ENCODE data around the gene B3GALT6. TPM values are rescaled to one million over a fixed set of nuclear protein-coding genes. Genes with fewer than 3 reads are reported as not detected.
A peak's percentile ranks its signal among the peaks of the same experiment; 100 is the strongest.

The B3GALT6 gene
- total and polyA plus RNA-seq, 2 donors (not counting 1 experiment from before 2014, with no cell fraction given) = 17.9 to 19.3 TPM

GRCh38 chr1:1231400-1232207 is 433 bp upstream of the B3GALT6 start, which contains the start of gene SDF4:
Gene SDF4 (minus strand): TSS chr1:1232001. CDS start chr1:1228772, 3,229 bp downstream.
- H3K4me2 ChIP-seq (ENCODE audit: extremely low read depth, insufficient read depth, low read length) = peak within 1 kb of the TSS; percentile 88

DNA sequence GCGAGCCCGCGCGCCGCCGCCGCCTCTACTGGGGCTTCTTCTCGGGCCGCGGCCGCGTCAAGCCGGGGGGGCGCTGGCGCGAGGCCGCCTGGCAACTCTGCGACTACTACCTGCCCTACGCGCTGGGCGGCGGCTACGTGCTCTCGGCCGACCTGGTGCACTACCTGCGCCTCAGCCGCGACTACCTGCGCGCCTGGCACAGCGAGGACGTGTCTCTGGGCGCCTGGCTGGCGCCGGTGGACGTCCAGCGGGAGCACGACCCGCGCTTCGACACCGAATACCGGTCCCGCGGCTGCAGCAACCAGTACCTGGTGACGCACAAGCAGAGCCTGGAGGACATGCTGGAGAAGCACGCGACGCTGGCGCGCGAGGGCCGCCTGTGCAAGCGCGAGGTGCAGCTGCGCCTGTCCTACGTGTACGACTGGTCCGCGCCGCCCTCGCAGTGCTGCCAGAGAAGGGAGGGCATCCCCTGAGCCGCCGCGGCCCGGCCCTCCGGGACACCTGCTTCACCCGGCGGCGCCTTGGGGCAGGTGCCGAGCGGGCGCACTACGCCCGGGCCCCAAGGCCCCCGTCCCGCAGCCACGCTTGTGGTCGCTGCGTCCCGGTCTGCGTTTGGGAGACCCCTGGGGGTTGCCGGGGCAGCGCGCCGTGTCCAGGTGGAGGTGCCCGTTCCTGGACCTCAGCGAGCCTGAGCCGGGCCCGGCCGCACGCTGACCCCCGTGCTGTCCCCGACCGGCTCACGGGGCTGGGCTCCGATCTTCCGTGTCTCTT is 944 bp downstream of the B3GALT6 start:
- no peaks in the 10 kb centered on the region for H4K20me1 ChIP-seq (ENCODE audit: control insufficient read depth, extremely low read depth, insufficient read depth, low read length)

More at GRCh38 chr1:1231400-1232207, 433 bp upstream of the B3GALT6 start, which contains the start of gene SDF4:
- Histone ChIP-seq H2AFZ (ENCODE audit: low read length) (peak within 1 kb of the TSS; percentile 33), H3K4me1 (ENCODE audit: control insufficient read depth, extremely low read depth, insufficient read depth, low read length) (peaks cover 7% of the 10 kb centered on the region), H4K20me1 (ENCODE audit: control insufficient read depth, extremely low read depth, insufficient read depth, low read length) (no peaks in the 10 kb centered on the region), H3K36me3 (ENCODE audit: control insufficient read depth, insufficient read depth, low read length) (peaks cover 23% of the 10 kb centered on the region), H3K27me3 (ENCODE audit: control insufficient read depth, insufficient read depth, low read length) (no peaks in the 10 kb centered on the region), H3K27ac (ENCODE audit: insufficient read depth, low read length) (peak within 1 kb of the TSS; percentile 91), H3K9me3 (ENCODE audit: control insufficient read depth, insufficient read depth, low read depth, low read length) (no peaks in the 10 kb centered on the region), H3K4me3 (replicated peaks in 1 of 4; ENCODE audit: control extremely low read depth in 1 of 4, insufficient read depth in 1 of 4, low read depth in 3 of 4, low read length in 4 of 4) (peak within 1 kb of the TSS; percentile 67 to 86 (median 78)), H3K79me2 (ENCODE audit: control insufficient read depth, insufficient read depth, low read length) (peaks cover 61% of the 10 kb centered on the region), H3K9ac (ENCODE audit: insufficient read depth, low read length) (peak within 1 kb of the TSS; percentile 96)
- DNase-seq (ENCODE audit: low read depth in 2 of 2) = peak; percentile 95 to 97
- TF ChIP-seq, protein P1, sequence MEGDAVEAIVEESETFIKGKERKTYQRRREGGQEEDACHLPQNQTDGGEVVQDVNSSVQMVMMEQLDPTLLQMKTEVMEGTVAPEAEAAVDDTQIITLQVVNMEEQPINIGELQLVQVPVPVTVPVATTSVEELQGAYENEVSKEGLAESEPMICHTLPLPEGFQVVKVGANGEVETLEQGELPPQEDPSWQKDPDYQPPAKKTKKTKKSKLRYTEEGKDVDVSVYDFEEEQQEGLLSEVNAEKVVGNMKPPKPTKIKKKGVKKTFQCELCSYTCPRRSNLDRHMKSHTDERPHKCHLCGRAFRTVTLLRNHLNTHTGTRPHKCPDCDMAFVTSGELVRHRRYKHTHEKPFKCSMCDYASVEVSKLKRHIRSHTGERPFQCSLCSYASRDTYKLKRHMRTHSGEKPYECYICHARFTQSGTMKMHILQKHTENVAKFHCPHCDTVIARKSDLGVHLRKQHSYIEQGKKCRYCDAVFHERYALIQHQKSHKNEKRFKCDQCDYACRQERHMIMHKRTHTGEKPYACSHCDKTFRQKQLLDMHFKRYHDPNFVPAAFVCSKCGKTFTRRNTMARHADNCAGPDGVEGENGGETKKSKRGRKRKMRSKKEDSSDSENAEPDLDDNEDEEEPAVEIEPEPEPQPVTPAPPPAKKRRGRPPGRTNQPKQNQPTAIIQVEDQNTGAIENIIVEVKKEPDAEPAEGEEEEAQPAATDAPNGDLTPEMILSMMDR (conservative IDR thresholded peaks at IDR 0.05 in 1 of 2, IDR thresholded peaks at IDR 0.05 in 1 of 2; ENCODE audit: low read depth in 1 of 2, low read length in 2 of 2) = no peak
- no peak for TF ChIP-seq EZH2 (IDR thresholded peaks at IDR 0.05; ENCODE audit: low read length, missing control alignments)

More for the DNA sequence above, 944 bp downstream of the B3GALT6 start:
- Histone ChIP-seq H3K4me3 (replicated peaks in 1 of 4; ENCODE audit: control extremely low read depth in 1 of 4, insufficient read depth in 1 of 4, low read depth in 3 of 4, low read length in 4 of 4) (no peak overlapping the region), H3K27me3 (ENCODE audit: control insufficient read depth, insufficient read depth, low read length) (no peaks in the 10 kb centered on the region), H3K9ac (ENCODE audit: insufficient read depth, low read length) (no peak overlapping the region), H3K79me2 (ENCODE audit: control insufficient read depth, insufficient read depth, low read length) (peaks cover 50% of the 10 kb centered on the region), H3K4me2 (ENCODE audit: extremely low read depth, insufficient read depth, low read length) (no peak overlapping the region), H3K27ac (ENCODE audit: insufficient read depth, low read length) (no peak overlapping the region), H3K4me1 (ENCODE audit: control insufficient read depth, extremely low read depth, insufficient read depth, low read length) (peaks cover 13% of the 10 kb centered on the region), H3K9me3 (ENCODE audit: control insufficient read depth, insufficient read depth, low read depth, low read length) (no peaks in the 10 kb centered on the region), H2AFZ (ENCODE audit: low read length) (no peak overlapping the region), H3K36me3 (ENCODE audit: control insufficient read depth, insufficient read depth, low read length) (peaks cover 17% of the 10 kb centered on the region)
- no peak for DNase-seq (ENCODE audit: low read depth in 2 of 2)
- TF ChIP-seq, protein P1 (conservative IDR thresholded peaks at IDR 0.05 in 1 of 2, IDR thresholded peaks at IDR 0.05 in 1 of 2; ENCODE audit: low read depth in 1 of 2, low read length in 2 of 2) = no peak
- no peak for TF ChIP-seq EZH2 (IDR thresholded peaks at IDR 0.05; ENCODE audit: low read length, missing control alignments)

Data from fibroblast of lung (primary cell).